ENCODE measurements around the gene PLCB2. TPM values are rescaled to one million over a fixed set of nuclear protein-coding genes. Genes with fewer than 3 reads are reported as not detected.
A peak's percentile ranks its signal among the peaks of the same experiment; 100 is the strongest.

Gene PLCB2
- total RNA-seq, 1 donor from 2014 or later = 0.56 TPM

DNA sequence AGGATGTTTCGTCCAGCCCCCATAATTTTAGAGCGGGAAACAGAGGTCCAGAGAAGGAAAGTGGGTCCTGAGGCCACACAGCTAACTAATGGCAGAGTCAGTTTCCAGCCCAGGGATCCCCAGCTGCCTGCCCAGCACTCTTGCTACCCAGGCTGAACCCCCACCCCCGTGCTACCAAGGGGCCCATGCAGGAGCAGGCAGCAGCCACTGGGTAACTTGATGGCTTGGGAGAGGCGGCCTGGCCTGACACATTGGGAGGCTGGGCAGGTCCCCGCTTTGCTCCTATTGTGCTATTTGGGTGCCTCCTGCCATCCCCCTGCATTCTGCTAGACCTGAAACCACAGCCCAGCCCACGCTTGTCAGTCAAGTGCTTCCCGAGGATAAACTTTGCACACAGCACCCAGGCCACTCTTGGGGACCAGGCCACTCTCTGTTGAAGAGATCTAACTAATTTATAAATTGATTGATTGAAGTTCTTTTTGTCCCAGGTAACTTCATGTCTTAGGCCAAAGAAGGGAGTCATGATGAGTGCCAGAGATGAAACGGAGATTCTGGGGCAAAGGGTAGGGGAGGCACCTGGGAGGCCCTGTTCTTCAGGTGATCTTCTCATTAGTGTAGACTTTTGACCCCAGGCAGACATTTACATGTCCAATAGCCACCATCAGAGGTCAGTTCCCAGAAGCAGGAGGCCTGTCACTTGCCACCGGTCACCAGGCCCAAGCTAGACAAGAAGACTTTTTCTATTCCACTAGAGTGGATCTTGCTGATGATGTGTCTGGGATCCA is 61.9 kb downstream of the PLCB2 start:
- Histone ChIP-seq H3K4me2 (no peak overlapping the region), H3K27ac (no peak overlapping the region), H3K4me3 (no peak overlapping the region), H3K79me2 (ENCODE audit: low read depth) (no peaks in the 10 kb centered on the region), H3K9ac (no peak overlapping the region), H3K4me1 (no peaks in the 10 kb centered on the region), H3K27me3 (peaks cover 11% of the 10 kb centered on the region), H3K36me3 (no peaks in the 10 kb centered on the region), H4K20me1 (ENCODE audit: low read depth) (no peaks in the 10 kb centered on the region), H2AFZ (replicated peaks) (no peak overlapping the region), H3F3A (ENCODE audit: low read depth) (no peaks in the 10 kb centered on the region), H3K9me3 (ENCODE audit: low read depth) (no peaks in the 10 kb centered on the region)
- H3K27me3 Mint-ChIP-seq (ENCODE audit: insufficient read depth, low read depth) = peaks cover 7% of the 10 kb centered on the region
- no peak overlapping the region for H3K27ac Mint-ChIP-seq
- no peaks in the 10 kb centered on the region for H3K36me3 Mint-ChIP-seq
- no peak for TF ChIP-seq EZH2phosphoT487 (IDR thresholded peaks at IDR 0.05)
- TF ChIP-seq, protein P1, sequence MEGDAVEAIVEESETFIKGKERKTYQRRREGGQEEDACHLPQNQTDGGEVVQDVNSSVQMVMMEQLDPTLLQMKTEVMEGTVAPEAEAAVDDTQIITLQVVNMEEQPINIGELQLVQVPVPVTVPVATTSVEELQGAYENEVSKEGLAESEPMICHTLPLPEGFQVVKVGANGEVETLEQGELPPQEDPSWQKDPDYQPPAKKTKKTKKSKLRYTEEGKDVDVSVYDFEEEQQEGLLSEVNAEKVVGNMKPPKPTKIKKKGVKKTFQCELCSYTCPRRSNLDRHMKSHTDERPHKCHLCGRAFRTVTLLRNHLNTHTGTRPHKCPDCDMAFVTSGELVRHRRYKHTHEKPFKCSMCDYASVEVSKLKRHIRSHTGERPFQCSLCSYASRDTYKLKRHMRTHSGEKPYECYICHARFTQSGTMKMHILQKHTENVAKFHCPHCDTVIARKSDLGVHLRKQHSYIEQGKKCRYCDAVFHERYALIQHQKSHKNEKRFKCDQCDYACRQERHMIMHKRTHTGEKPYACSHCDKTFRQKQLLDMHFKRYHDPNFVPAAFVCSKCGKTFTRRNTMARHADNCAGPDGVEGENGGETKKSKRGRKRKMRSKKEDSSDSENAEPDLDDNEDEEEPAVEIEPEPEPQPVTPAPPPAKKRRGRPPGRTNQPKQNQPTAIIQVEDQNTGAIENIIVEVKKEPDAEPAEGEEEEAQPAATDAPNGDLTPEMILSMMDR (IDR thresholded peaks at IDR 0.05) = no peak
- no peak for TF ChIP-seq EZH2 (IDR thresholded peaks at IDR 0.05)
- DNase-seq (ENCODE audit: low spot score) = no peak
- peaks cover 17% of the 10 kb centered on the region for H3K4me1 Mint-ChIP-seq
- H3K9me3 Mint-ChIP-seq = no peaks in the 10 kb centered on the region
- H3K4me3 Mint-ChIP-seq = no peak overlapping the region

DNA sequence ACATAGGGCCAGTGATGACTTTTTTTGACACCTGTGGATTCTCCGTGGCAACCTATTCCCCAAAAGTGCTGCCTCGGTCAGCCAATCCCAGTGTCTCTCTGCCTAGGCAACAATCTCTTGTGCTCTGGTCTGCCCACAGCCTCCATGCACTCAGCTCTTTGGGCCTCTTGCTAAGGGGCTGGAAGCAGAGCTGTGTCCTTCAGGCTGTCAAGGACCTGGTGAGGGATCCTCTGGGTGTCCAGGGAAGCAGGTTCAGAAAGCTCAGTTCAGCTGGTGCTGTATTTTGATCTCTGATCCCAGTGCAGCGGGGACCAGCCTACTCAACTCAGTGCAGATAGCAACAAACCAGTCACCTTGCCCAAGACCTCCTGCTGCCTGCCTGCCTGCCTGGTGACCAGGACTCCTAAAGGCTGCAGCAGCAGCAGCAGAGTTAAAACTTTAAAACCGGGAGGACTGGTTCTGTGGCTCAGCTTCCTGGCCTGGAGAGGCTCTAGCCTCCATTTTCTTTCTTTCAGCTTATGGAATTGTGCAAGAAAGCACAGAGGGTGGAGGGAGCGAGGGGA is 62.7 kb downstream of the PLCB2 start:
- Histone ChIP-seq H3K4me2 (no peak overlapping the region), H3K36me3 (no peaks in the 10 kb centered on the region), H3K9me3 (ENCODE audit: low read depth) (no peaks in the 10 kb centered on the region), H3K27ac (no peak overlapping the region), H3K27me3 (peaks cover 3% of the 10 kb centered on the region), H3K4me1 (no peaks in the 10 kb centered on the region), H3F3A (ENCODE audit: low read depth) (no peaks in the 10 kb centered on the region), H3K9ac (no peak overlapping the region), H3K4me3 (no peak overlapping the region), H4K20me1 (ENCODE audit: low read depth) (no peaks in the 10 kb centered on the region), H2AFZ (replicated peaks) (peak overlapping the region; percentile 36), H3K79me2 (ENCODE audit: low read depth) (no peaks in the 10 kb centered on the region)
- Mint-ChIP-seq H3K27ac (no peak overlapping the region), H3K4me1 (peaks cover 14% of the 10 kb centered on the region), H3K9me3 (no peaks in the 10 kb centered on the region), H3K4me3 (no peak overlapping the region), H3K36me3 (no peaks in the 10 kb centered on the region), H3K27me3 (ENCODE audit: insufficient read depth, low read depth) (peaks cover 5% of the 10 kb centered on the region)
- no peak for DNase-seq (ENCODE audit: low spot score)
- TF ChIP-seq EZH2 (IDR thresholded peaks at IDR 0.05) = no peak
- no peak for TF ChIP-seq EZH2phosphoT487 (IDR thresholded peaks at IDR 0.05)
- TF ChIP-seq, protein P1 (IDR thresholded peaks at IDR 0.05) = no peak

DNA sequence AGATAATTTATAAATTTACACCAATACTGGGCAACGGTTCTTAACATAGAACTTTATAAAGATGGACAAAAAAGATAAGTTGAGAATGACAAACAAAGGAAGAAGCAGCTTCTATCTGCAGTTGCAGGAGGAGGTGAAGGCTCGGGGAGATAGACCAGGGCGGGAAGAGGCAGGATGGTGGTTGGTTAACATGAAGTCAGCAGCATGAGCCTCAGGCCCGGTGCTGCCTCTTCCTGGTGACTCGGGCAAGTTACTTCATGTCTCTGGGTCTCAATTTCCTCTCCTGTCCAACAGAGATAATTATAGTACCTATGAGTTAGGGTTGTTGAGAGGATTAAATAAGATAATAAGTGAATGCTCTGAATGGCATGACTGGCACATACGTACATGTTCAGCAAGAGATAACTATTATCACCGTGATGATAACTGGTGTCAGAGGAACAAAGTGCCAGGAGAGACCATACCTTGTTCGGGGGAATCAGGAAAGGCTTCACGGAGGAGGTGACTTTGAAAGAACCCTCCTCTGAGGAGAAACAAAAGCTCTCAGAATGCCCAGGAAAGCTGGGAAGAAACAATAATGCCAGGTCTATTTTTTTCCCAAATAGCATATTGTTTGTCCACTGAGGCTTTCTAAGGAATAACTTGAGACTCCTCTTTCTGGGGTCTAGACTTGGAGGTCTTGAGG is 64.5 kb downstream of the PLCB2 start:
- Histone ChIP-seq H3K27me3 (peaks cover 17% of the 10 kb centered on the region), H3K36me3 (no peaks in the 10 kb centered on the region), H3K4me2 (no peak overlapping the region), H3K4me3 (no peak overlapping the region), H3K79me2 (ENCODE audit: low read depth) (no peaks in the 10 kb centered on the region), H3K9ac (no peak overlapping the region), H3K27ac (no peak overlapping the region), H2AFZ (replicated peaks) (no peak overlapping the region), H3F3A (ENCODE audit: low read depth) (no peaks in the 10 kb centered on the region), H3K4me1 (peaks cover 4% of the 10 kb centered on the region), H3K9me3 (ENCODE audit: low read depth) (no peaks in the 10 kb centered on the region), H4K20me1 (ENCODE audit: low read depth) (no peaks in the 10 kb centered on the region)
- H3K4me3 Mint-ChIP-seq = no peak overlapping the region
- peaks cover 11% of the 10 kb centered on the region for H3K27me3 Mint-ChIP-seq (ENCODE audit: insufficient read depth, low read depth)
- no peak for TF ChIP-seq EZH2phosphoT487 (IDR thresholded peaks at IDR 0.05)
- TF ChIP-seq, protein P1 (IDR thresholded peaks at IDR 0.05) = no peak
- TF ChIP-seq EZH2 (IDR thresholded peaks at IDR 0.05) = no peak
- H3K4me1 Mint-ChIP-seq = peaks cover 13% of the 10 kb centered on the region
- DNase-seq (ENCODE audit: low spot score) = no peak
- H3K27ac Mint-ChIP-seq = no peak overlapping the region
- H3K36me3 Mint-ChIP-seq = no peaks in the 10 kb centered on the region
- H3K9me3 Mint-ChIP-seq = no peaks in the 10 kb centered on the region

Data from neural progenitor cell (in vitro differentiated cells).